ENCODE measurements around the gene VHLL. TPM values are rescaled to one million over a fixed set of nuclear protein-coding genes. Genes with fewer than 3 reads are reported as not detected.

VHLL gene
- total RNA-seq, 1 experiment from 2014 or later = not detected

GRCh38 chr1:156303241-156303640 lies 4.1 kb upstream of the VHLL start:
- in situ Hi-C loops (cut with HindIII; ENCODE audit: low pct_unique_long_range_greater_than_20kb, low sequenced_read_pairs) = no loop called here
- DNase-seq (ENCODE audit: low read depth, low spot score) = no peak

DNA sequence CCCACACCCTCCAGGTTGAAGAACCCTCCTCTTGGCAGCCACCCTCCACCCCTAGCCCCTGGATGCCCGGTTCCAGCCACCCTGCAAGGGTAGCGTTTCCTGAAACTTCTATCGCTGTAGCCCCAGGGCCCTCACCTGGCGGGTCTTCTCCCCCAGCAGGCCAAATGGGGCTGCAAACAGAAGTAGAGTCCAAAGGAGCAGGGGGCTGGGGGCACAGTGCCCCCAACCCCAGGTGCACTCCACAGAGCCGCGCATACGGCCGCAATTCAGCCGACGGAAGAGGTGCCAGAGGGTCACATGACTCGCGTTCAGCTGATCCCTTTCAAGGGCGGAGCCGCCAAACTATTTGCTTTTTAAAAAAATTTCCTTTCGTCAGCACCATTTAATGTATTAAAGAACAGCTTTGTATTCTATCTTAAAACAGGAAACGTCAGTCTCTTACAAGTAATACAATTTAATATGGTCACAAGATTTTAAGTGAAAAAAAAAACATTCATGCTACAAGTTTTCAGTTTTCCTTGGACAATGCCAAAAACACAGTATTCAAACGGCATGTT lies 3.6 kb downstream of the VHLL start, which contains the start of gene GLMP:
Gene GLMP (minus strand): TSS at position 289 of the 557 bp plus-strand sequence. CDS start 34 bp downstream, at position 255.
- peak; percentile 88 for DNase-seq (ENCODE audit: low read depth, low spot score)
- in situ Hi-C loops (cut with HindIII; ENCODE audit: low pct_unique_long_range_greater_than_20kb, low sequenced_read_pairs) = no loop called here

GRCh38 chr1:156293895-156294294 lies 5.2 kb downstream of the VHLL start:
- DNase-seq (ENCODE audit: low read depth, low spot score) = no peak
- in situ Hi-C loops (cut with HindIII; ENCODE audit: low pct_unique_long_range_greater_than_20kb, low sequenced_read_pairs) = no loop called here

GRCh38 chr1:156293098-156293434 lies 6.0 kb downstream of the VHLL start:
- in situ Hi-C loops (cut with HindIII; ENCODE audit: low pct_unique_long_range_greater_than_20kb, low sequenced_read_pairs) = no loop called here
- no peak for DNase-seq (ENCODE audit: low read depth, low spot score)

- DNase-seq (ENCODE audit: low read depth, low spot score) = peak; percentile 91
- in situ Hi-C loops (cut with HindIII; ENCODE audit: low pct_unique_long_range_greater_than_20kb, low sequenced_read_pairs) = no loop called here
Measured at GRCh38 chr1:156291226-156292061, 7.7 kb downstream of the VHLL start.

- no peak for DNase-seq (ENCODE audit: low read depth, low spot score)
- in situ Hi-C loops (cut with HindIII; ENCODE audit: low pct_unique_long_range_greater_than_20kb, low sequenced_read_pairs) = no loop called here
Measured at GRCh38 chr1:156289857-156290256, 9.2 kb downstream of the VHLL start.

- DNase-seq (ENCODE audit: low read depth, low spot score) = no peak
- in situ Hi-C loops (cut with HindIII; ENCODE audit: low pct_unique_long_range_greater_than_20kb, low sequenced_read_pairs) = no loop called here
Measured at GRCh38 chr1:156286061-156286460, 13.0 kb downstream of the VHLL start.

- in situ Hi-C loops (cut with HindIII; ENCODE audit: low pct_unique_long_range_greater_than_20kb, low sequenced_read_pairs) = no loop called here
- no peak for DNase-seq (ENCODE audit: low read depth, low spot score)
Measured at GRCh38 chr1:156285437-156285836, 13.7 kb downstream of the VHLL start.

GRCh38 chr1:156284757-156285156 lies 14.3 kb downstream of the VHLL start:
- in situ Hi-C loops (cut with HindIII; ENCODE audit: low pct_unique_long_range_greater_than_20kb, low sequenced_read_pairs) = no loop called here
- no peak for DNase-seq (ENCODE audit: low read depth, low spot score)

GRCh38 chr1:156284112-156284511 lies 15.0 kb downstream of the VHLL start, which contains the start of gene TMEM79:
TMEM79 (plus strand) TSS chr1:156284325; CDS start chr1:156285227, 902 bp downstream.
- no peak for DNase-seq (ENCODE audit: low read depth, low spot score)
- in situ Hi-C loops (cut with HindIII; ENCODE audit: low pct_unique_long_range_greater_than_20kb, low sequenced_read_pairs) = no loop called here

DNA sequence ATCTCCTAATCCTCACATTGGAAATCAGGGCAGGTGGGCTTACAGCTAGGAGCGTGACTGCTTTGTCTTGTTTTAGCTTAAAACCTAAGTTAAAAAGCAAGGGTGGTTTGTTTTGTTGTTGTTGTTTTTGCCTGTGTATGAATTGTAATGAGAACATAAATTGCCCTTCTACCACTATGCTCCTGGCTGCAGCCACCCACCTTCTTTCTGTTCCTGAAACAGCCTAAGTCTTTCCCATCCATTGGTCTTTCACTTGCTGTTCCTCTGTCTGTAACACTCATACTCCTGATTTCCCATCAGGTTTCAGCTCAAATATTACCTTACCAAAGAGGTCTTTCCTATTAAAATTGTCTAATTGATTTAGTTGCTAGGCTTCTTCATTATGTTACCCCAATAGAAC lies 15.6 kb downstream of the VHLL start:
- in situ Hi-C loops (cut with HindIII; ENCODE audit: low pct_unique_long_range_greater_than_20kb, low sequenced_read_pairs) = no loop called here

DNA sequence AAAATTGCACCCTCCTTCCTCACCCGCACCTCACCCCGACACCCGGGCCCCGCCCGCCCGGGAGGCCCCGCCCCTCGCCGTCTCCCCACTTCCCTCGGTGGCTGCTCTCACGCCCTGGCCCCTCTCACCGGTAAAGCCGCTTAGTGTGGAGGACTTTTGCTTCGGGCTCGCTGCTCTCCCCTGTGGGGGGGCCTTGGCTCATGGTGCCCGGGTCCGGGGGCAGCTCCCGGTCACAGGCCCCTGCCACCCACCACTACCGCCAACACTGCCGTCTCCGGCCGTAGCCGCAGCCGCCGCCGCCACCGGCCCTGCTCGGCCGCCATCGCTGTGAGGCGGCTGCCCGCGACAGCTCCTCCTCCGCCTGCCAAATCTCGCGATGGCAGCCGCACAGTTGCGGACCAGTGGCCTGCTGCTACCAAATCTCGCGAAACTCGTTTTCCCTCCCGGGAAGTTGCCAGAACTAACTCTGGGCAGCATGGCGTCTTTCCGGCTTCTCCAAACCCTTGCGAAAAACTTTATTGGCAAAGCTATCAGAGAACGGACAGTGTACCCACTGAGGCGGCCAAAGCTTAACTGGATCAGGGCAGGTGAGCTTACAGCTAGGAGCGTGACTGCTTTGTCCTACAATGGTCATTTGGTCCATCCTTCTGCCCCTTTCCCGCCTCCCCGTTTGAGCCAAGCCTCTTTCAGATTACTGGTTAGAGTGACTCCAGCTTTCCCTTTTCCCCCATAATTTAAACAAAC lies 16.5 kb downstream of the VHLL start, which contains the start of gene SMG5:
Gene SMG5 (minus strand): TSS at position 347 of the 744 bp plus-strand sequence. CDS start 145 bp downstream, at position 202.
- peak; percentile 98 for DNase-seq (ENCODE audit: low read depth, low spot score)
- in situ Hi-C loops (cut with HindIII; ENCODE audit: low pct_unique_long_range_greater_than_20kb, low sequenced_read_pairs) = no loop called here

More for the DNA sequence above, 15.6 kb downstream of the VHLL start:
- DNase-seq (ENCODE audit: low read depth, low spot score) = no peak

- in situ Hi-C loops (cut with HindIII; ENCODE audit: low pct_unique_long_range_greater_than_20kb, low sequenced_read_pairs) = no loop called here
- peak; percentile 52 for DNase-seq (ENCODE audit: low read depth, low spot score)
Measured at GRCh38 chr1:156281693-156282478, 17.2 kb downstream of the VHLL start.

- peak; percentile 40 for DNase-seq (ENCODE audit: low read depth, low spot score)
- in situ Hi-C loops (cut with HindIII; ENCODE audit: low pct_unique_long_range_greater_than_20kb, low sequenced_read_pairs) = no loop called here
Measured at GRCh38 chr1:156281281-156281680, 17.8 kb downstream of the VHLL start.

GRCh38 chr1:156279837-156280236 lies 19.3 kb downstream of the VHLL start:
- DNase-seq (ENCODE audit: low read depth, low spot score) = no peak
- in situ Hi-C loops (cut with HindIII; ENCODE audit: low pct_unique_long_range_greater_than_20kb, low sequenced_read_pairs) = no loop called here

- in situ Hi-C loops (cut with HindIII; ENCODE audit: low pct_unique_long_range_greater_than_20kb, low sequenced_read_pairs) = no loop called here
Measured at GRCh38 chr1:156276966-156277381, 22.1 kb downstream of the VHLL start.

GRCh38 chr1:156276532-156276931 lies 22.6 kb downstream of the VHLL start:
- no peak for DNase-seq (ENCODE audit: low read depth, low spot score)
- in situ Hi-C loops (cut with HindIII; ENCODE audit: low pct_unique_long_range_greater_than_20kb, low sequenced_read_pairs) = no loop called here

More at GRCh38 chr1:156276966-156277381, 22.1 kb downstream of the VHLL start:
- no peak for DNase-seq (ENCODE audit: low read depth, low spot score)

All from SK-MEL-5 (cell line).